NT2/D1 (cell line): ENCODE results near the gene ARID3C.

Source experiments
- YY1 ChIP-seq: IDR thresholded peaks from 2 replicates; pipeline ENCODE4 v1.6.1; 2011; ENCODE audit not compliant: insufficient read length, insufficient read depth
- ZNF274 ChIP-seq: IDR thresholded peaks from 2 replicates; pipeline ENCODE4 v1.6.1; 2011; ENCODE audit warnings: mild to moderate bottlenecking, low read depth, low read length

DNA sequence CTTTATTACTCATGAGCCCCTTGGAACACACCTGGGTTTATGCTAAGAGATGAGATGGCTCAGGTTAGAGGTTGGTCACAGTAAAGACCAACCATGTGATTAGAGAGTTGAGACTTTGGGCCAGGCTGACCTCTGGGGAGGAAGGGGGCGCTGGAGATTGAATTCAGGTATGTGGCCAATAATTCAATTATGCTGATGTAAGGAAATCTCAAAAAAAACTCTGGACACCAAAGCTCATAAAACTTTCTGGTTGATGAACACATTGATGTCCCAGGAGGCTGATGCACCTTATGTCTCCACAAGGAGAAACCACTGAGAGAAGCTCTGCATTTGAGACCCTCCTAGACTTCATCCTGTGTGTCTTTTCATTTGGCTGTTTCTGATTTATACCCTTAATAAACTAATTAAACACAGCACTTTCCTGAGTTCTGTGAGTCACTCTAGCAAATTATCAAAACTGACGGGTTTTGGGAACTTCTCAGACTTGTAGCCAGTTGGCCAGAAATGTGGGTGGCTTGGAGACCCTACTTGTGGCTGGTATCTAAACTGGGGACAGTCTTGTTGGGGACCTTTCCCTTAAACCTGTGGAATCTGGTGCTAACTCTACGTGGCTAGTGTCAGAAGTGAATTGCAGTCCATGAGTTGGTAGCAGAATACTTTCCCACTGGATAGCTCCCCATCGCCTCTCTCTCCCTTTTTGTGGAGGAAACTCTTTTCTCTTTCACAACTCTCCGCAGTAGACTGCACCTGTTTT is 41.1 kb upstream of the ARID3C start:
- TF ChIP-seq ZNF274 (no peak), YY1 (no peak)
